K562 (cell line): ENCODE results near the gene ORAI3. TPM values are rescaled to one million over a fixed set of nuclear protein-coding genes. Genes with fewer than 3 reads are reported as not detected.
A peak's percentile ranks its signal among the peaks of the same experiment; 100 is the strongest.

Experiments
- ATAC-seq: fragments of 200-7000 bp; cut with Tn5 transposase; 3 replicates; pipeline ENCODE4 v1.9.1; 2020; ENCODE audit warnings: moderate library complexity
- BruUV-seq: library from RNA; stranded (reverse); fragments of 400-500 nt; replicated peaks from 2 replicates; lab custom pipeline; 2021; lab: Mats Ljungman, UMichigan
- CTCF ChIA-PET: fragments of 300-600 bp; formaldehyde crosslinking; extraction: SDS; loops from one replicate; lab custom pipeline; 2021; ENCODE audit warnings: low intra/inter-chr PET ratio; lab: Yijun Ruan, JAX
- POLR2A ChIA-PET: fragments of 300-600, 350-650 bp; sonication (Branson Sonifier 250); formaldehyde crosslinking; extraction: SDS; loops from one replicate; lab custom pipeline; 2021; ENCODE audit warnings: antibody characterized with exemption, inconsistent platforms; lab: Yijun Ruan, JAX
- DNase-seq, 4 experiments: peaks; one replicate each; pipeline versions ENCODE4 v3.0.0 to v3.0.0-alpha.2; 2011 to 2018; ENCODE audit warnings: low spot score in 3 of 4, mixed read lengths in 3 of 4; ENCODE audit errors: extremely low read depth in 1 of 4
- FAIRE-seq: peaks from 2 replicates; lab custom pipeline; 2011; peaks lifted over from hg19 to GRCh38; lab: Jason Lieb, UNC
- H2AFZ ChIP-seq: 2 replicates; pipeline ENCODE4 v1.6.0; 2011; ENCODE audit warnings: low read depth, low read length, control low read depth, inconsistent platforms
- H3K27ac ChIP-seq: fragments of 200-600 bp; 3 replicates; pipeline ENCODE4 v1.8.0; 2011; ENCODE audit warnings: low read depth, mild to moderate bottlenecking, control low read depth, inconsistent platforms, low read length, moderate library complexity, mixed read lengths; ENCODE audit errors: extremely low read depth
- H3K27me3 ChIP-seq, 2 experiments: fragments of 300-600 bp in 1 of 2; 2 replicates in 1 of 2; 3 replicates in 1 of 2; pipeline versions ENCODE4 v1.6.0 to v1.8.0; 2011; ENCODE audit warnings: inconsistent platforms in 2 of 2, low read length in 2 of 2, mild to moderate bottlenecking in 1 of 2, mixed read lengths in 1 of 2, moderate library complexity in 1 of 2; ENCODE audit not compliant: control insufficient read depth in 2 of 2, insufficient read depth in 2 of 2
- H3K36me3 ChIP-seq: fragments of 300-600 bp; 3 replicates; pipeline ENCODE4 v1.8.0; 2011; ENCODE audit warnings: mild to moderate bottlenecking, low read length, inconsistent platforms; ENCODE audit not compliant: control insufficient read depth, insufficient read depth
- H3K4me1 ChIP-seq, 2 experiments: fragments of 200-600 bp in 1 of 2; replicated peaks in 1 of 2; 2 replicates in 1 of 2; 3 replicates in 1 of 2; pipeline versions ENCODE4 v1.5.1 to v1.8.0; 2011; ENCODE audit warnings: inconsistent platforms in 2 of 2, low read length in 2 of 2, mild to moderate bottlenecking in 1 of 2, mixed read lengths in 1 of 2, moderate library complexity in 1 of 2; ENCODE audit not compliant: control insufficient read depth in 2 of 2, insufficient read depth in 2 of 2
- H3K4me2 ChIP-seq: 2 replicates; pipeline ENCODE4 v1.6.1; 2011; ENCODE audit warnings: low read length, control low read depth, inconsistent platforms, mixed read lengths; ENCODE audit not compliant: insufficient read depth
- H3K4me3 ChIP-seq: fragments of 200-600 bp; sonication (generic), shearing (Covaris generic); 2 replicates; pipeline ENCODE4 v1.5.1; 2016; ENCODE audit warnings: control low read depth, inconsistent platforms
- H3K79me2 ChIP-seq: fragments of 200-600 bp; 3 replicates; pipeline ENCODE4 v1.8.0; 2011; ENCODE audit warnings: low read length, inconsistent platforms; ENCODE audit not compliant: control insufficient read depth, insufficient read depth
- H3K9ac ChIP-seq, 2 experiments: 2 replicates each; pipeline versions ENCODE4 v1.6.0 to v1.6.1; 2011; ENCODE audit warnings: low read depth in 2 of 2, low read length in 2 of 2, control low read depth in 1 of 2, inconsistent platforms in 1 of 2, mild to moderate bottlenecking in 1 of 2, mixed read lengths in 1 of 2; ENCODE audit not compliant: insufficient read depth in 1 of 2
- H3K9me1 ChIP-seq: one replicate; pipeline ENCODE4 v1.6.0; 2011; ENCODE audit warnings: inconsistent platforms, mild to moderate bottlenecking, low read length, moderate library complexity; ENCODE audit not compliant: control insufficient read depth, insufficient read depth
- H3K9me3 ChIP-seq: replicated peaks from 2 replicates; pipeline ENCODE4 v1.5.1; 2011; ENCODE audit warnings: low read depth, low read length, inconsistent platforms; ENCODE audit not compliant: control insufficient read depth, insufficient read depth
- H4K20me1 ChIP-seq: replicated peaks from 2 replicates; pipeline ENCODE4 v1.6.1; 2011; ENCODE audit warnings: low read length, inconsistent platforms, mixed read lengths; ENCODE audit not compliant: control insufficient read depth, insufficient read depth
- FOSL1 ChIP-seq: fragments of 200-800 bp; sonication (Bioruptor generic); conservative IDR thresholded peaks from 2 replicates; pipeline ENCODE4 v1.6.1; 2016; ENCODE audit warnings: missing genetic modification characterization, missing compliant biosample characterization
- STAT5A ChIP-seq: IDR thresholded peaks from 2 replicates; pipeline ENCODE4 v1.6.1; 2012; ENCODE audit warnings: low read length, inconsistent platforms, borderline replicate concordance
- ZNF584 ChIP-seq: fragments of 200-800 bp; sonication (Bioruptor generic); IDR thresholded peaks from 2 replicates; pipeline ENCODE4 v1.6.1; 2016; ENCODE audit warnings: low read depth, mild to moderate bottlenecking, missing genetic modification characterization, missing compliant biosample characterization
- ZNF655 ChIP-seq: fragments of 250-450 bp; sonication (Bioruptor Pico); IDR thresholded peaks from 2 replicates; pipeline ENCODE4 v1.5.0; 2021
- ZNF77 ChIP-seq: fragments of 250-450 bp; sonication (Bioruptor Pico); IDR thresholded peaks from 2 replicates; pipeline ENCODE4 v1.5.0; 2020
- WGBS: fragments of 100-300 bp; shearing (Covaris generic); methylation state at CpG from one replicate; pipeline ENCODE4 v1.1.6; 2016; ENCODE audit warnings: low coverage, mixed read lengths; ENCODE audit not compliant: insufficient coverage; ENCODE audit errors: missing lambda C conversion rate; 5-methylcytosine and 5-hydroxymethylcytosine counted together
- in situ Hi-C: fragments of 300-500 bp; cut with MboI; formaldehyde crosslinking; loops from 4 replicates; pipeline ENCODE4 v1.15.0; 2018; ENCODE audit warnings: inconsistent platforms, mixed read lengths
- intact Hi-C: fragments of 100-400 bp; cut with micrococcal nuclease; formaldehyde crosslinking; loops from 2 replicates; pipeline ENCODE4 v1.14.2; 2022
- polyA plus RNA-seq, 8 experiments: library from polyadenylated mRNA; depleted of rRNA in 4 of 8; stranded (reverse) in 5 of 8; unstranded in 3 of 8; fragments of >200 nt; fragmentation: Nextera tagmentation in 2 of 8; fragmentation: Illumina TruSeq in 1 of 8; extraction: Ambion mirVana in 2 of 8; extraction: Trizol in 1 of 8; gene quantifications; 2 replicates each; pipeline versions ENCODE4 v1.2.1 to v1.2.3, GENCODE V29; 2011 to 2014; ENCODE audit warnings: inconsistent platforms in 1 of 8, missing spikeins in 1 of 8
- total RNA-seq, 7 experiments: library from RNA; depleted of rRNA in 6 of 7; stranded (reverse); fragments of >200 nt in 6 of 7; fragmentation: Illumina TruSeq in 2 of 7; extraction: Trizol in 2 of 7; gene quantifications; 2 replicates each; pipeline versions ENCODE4 v1.2.1 to v1.2.3, GENCODE V29; 2011 to 2021; ENCODE audit warnings: low replicate concordance in 1 of 7

The ORAI3 gene
- total and polyA plus RNA-seq, 9 of the 15 experiments (the other 6 are each of a cell fraction or from before 2014, with no cell fraction given), result 4.9 to 23.3 (median 14.1) TPM

GRCh38 chr16:30986129-30986991 is 37.5 kb downstream of the ORAI3 start:
- BruUV-seq, result no TSS peak
- H3K4me2 ChIP-seq, result peak overlapping the region; percentile 80
- POLR2A ChIA-PET, result interaction anchor here (0.6 to 5.7 kb wide), 9 partner anchors 11 to 880 kb away, joined by 3 to 32 read pairs (median 3); partner anchors contain the start of genes FUS, PHKG2 and SETD1A

More at GRCh38 chr16:30986129-30986991, 37.5 kb downstream of the ORAI3 start:
- H3K79me2 ChIP-seq, result peaks cover 15% of the 10 kb centered on the region
- H3K27ac ChIP-seq, result peak overlapping the region; percentile 11; the same call in 1 of the 3 replicates
- H3K9me1 ChIP-seq, result peaks cover 2% of the 10 kb centered on the region
- 84% methylated on average over 24 of the region's 29 CpGs for WGBS
- no peak for ATAC-seq
- in situ Hi-C loops, result loop anchor here (10.0 to 25.0 kb wide), 2 partner anchors 308 to 451 kb away; partner anchors contain the start of genes COX6A2 and ZNF843
- CTCF ChIA-PET, result interaction anchor here (0.6 to 2.1 kb wide), 4 partner anchors 56 to 882 kb away, joined by 3 to 15 read pairs (median 10); no protein-coding TSS in a partner anchor
- no peak for FAIRE-seq
- 0 out of 2 replicates have a peak overlapping the region, but pooled peaks have one; percentile 44 for H3K4me3 ChIP-seq
- no peaks in the 10 kb centered on the region; the same call in none of the 2 replicates for H4K20me1 ChIP-seq
- intact Hi-C loops, result loop anchor here (10.0 kb wide), 2 partner anchors 158 to 308 kb away; no protein-coding TSS in a partner anchor
- no peaks in the 10 kb centered on the region for H3K27me3 ChIP-seq
- DNase-seq, result no peak
- TF ChIP-seq ZNF584 (no peak), FOSL1 (tag) (0 out of 2 replicates have a peak, but pooled peaks have one; percentile 4), ZNF655 (no peak), STAT5A (no peak), ZNF77 (CRISPR knock-in tag) (no peak)
- H3K36me3 ChIP-seq, result peaks cover 51% of the 10 kb centered on the region; the same call in 2 of the 3 replicates
- peaks cover 7 to 68% of the 10 kb centered on the region in 2 experiments; a peak in 4 of 5 replicates for H3K4me1 ChIP-seq
- H3K9me3 ChIP-seq, result no peaks in the 10 kb centered on the region
- peak overlapping the region; percentile 89; the same call in 1 of the 2 replicates for H2AFZ ChIP-seq
- H3K9ac ChIP-seq, result peak overlapping the region; percentile 61 to 94
